ENCODE measurements around the gene MSL3B.

Gene MSL3B

DNA sequence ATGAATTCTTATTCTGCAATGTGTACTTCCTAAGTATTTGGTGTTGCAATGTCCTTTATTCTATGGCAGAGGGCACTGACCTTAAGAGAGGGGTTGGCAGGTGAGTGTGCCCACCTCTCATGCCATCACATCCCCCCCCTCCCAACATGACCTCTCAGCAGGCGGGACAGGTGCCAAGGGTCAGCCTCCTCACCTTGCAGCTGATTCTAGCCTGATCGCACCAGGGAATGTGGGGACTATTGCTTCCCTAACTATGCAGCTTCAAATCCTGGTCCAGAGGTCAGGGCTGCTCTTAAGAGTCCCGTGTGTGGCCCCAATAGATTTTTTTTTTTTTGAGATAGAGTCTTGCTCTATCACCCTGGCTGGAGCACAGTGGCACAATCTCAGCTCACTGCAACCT, 23.4 kb downstream of the MSL3B start:
- Mint-ChIP-seq H3K27ac (ENCODE audit: unreplicated experiment) (no peak overlapping the region), H3K4me3 (ENCODE audit: unreplicated experiment) (no peak overlapping the region), H3K36me3 (ENCODE audit: low read depth, unreplicated experiment) (peaks cover 29% of the 10 kb centered on the region), H3K4me1 (ENCODE audit: unreplicated experiment) (peaks cover 2% of the 10 kb centered on the region), H3K9me3 (ENCODE audit: unreplicated experiment) (no peaks in the 10 kb centered on the region), H3K27me3 (ENCODE audit: unreplicated experiment) (no peaks in the 10 kb centered on the region)
- TF ChIP-seq, protein P1, sequence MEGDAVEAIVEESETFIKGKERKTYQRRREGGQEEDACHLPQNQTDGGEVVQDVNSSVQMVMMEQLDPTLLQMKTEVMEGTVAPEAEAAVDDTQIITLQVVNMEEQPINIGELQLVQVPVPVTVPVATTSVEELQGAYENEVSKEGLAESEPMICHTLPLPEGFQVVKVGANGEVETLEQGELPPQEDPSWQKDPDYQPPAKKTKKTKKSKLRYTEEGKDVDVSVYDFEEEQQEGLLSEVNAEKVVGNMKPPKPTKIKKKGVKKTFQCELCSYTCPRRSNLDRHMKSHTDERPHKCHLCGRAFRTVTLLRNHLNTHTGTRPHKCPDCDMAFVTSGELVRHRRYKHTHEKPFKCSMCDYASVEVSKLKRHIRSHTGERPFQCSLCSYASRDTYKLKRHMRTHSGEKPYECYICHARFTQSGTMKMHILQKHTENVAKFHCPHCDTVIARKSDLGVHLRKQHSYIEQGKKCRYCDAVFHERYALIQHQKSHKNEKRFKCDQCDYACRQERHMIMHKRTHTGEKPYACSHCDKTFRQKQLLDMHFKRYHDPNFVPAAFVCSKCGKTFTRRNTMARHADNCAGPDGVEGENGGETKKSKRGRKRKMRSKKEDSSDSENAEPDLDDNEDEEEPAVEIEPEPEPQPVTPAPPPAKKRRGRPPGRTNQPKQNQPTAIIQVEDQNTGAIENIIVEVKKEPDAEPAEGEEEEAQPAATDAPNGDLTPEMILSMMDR (IDR thresholded peaks at IDR 0.05; ENCODE audit: unreplicated experiment): no peak
- no peak for DNase-seq (ENCODE audit: low spot score)

DNA sequence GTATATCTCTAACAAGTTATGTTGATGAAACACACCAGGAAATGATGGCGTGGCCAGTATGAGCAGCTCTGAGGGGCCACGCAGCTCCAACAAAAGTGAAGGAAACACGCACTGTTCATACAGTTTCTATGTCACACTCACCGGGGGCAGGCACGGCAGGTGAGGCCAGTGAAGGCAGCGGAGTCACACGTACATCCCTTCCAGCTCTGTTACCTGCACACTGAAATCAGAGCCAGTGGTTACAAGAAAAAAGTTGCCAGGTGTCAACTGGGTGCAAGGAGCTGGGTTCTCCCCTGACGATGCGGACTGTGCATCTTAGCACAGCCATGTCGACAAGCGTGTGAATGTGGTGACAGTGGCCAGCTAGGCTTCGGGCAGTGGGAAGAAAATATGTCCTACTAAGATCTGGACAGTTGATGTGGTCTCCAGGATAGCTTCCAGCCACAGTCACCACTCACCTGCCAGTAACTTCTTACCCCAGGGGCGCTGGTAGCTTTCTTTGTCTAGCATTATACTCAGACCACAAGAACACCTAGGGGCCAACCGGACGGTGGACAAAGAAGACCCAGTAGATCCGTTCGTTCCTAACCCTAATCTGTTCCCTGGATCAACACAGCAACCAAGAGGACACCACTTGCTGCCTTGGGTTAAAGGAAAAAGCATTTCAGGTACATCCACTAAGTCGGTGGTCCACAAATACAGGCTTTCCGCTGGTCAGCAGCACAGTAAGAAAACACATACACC, 23.9 kb downstream of the MSL3B start:
- Mint-ChIP-seq H3K27ac (ENCODE audit: unreplicated experiment) (no peak overlapping the region), H3K36me3 (ENCODE audit: low read depth, unreplicated experiment) (peaks cover 32% of the 10 kb centered on the region), H3K27me3 (ENCODE audit: unreplicated experiment) (no peaks in the 10 kb centered on the region), H3K4me1 (ENCODE audit: unreplicated experiment) (no peaks in the 10 kb centered on the region), H3K4me3 (ENCODE audit: unreplicated experiment) (no peak overlapping the region), H3K9me3 (ENCODE audit: unreplicated experiment) (no peaks in the 10 kb centered on the region)
- no peak for DNase-seq (ENCODE audit: low spot score)
- TF ChIP-seq, protein P1 (IDR thresholded peaks at IDR 0.05; ENCODE audit: unreplicated experiment): no peak

DNA sequence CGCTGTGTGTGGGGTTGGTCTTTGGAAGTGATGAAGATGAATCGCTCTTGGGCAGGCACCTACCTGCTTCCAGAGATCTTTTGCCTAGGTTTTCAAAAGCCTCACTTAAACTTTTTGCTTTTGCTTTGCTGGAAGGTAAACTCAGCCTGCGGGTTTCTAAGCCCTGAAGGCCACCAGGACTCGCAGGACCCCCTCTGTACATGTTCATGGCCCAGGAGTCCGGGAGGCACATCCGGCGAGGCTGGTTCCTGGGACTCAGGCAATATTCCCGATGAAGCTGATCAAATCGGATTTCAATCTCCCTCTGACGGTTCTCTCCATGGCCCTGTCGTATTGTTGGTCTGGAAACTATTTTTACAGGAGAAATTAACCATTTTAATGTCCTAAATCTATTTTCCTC, 27.0 kb downstream of the MSL3B start:
- no peak for DNase-seq (ENCODE audit: low spot score)
- TF ChIP-seq, protein P1 (IDR thresholded peaks at IDR 0.05; ENCODE audit: unreplicated experiment): no peak
- Mint-ChIP-seq H3K27ac (ENCODE audit: unreplicated experiment) (no peak overlapping the region), H3K9me3 (ENCODE audit: unreplicated experiment) (no peaks in the 10 kb centered on the region), H3K4me3 (ENCODE audit: unreplicated experiment) (no peak overlapping the region), H3K36me3 (ENCODE audit: low read depth, unreplicated experiment) (peaks cover 35% of the 10 kb centered on the region), H3K4me1 (ENCODE audit: unreplicated experiment) (no peaks in the 10 kb centered on the region), H3K27me3 (ENCODE audit: unreplicated experiment) (peaks cover 2% of the 10 kb centered on the region)

DNA sequence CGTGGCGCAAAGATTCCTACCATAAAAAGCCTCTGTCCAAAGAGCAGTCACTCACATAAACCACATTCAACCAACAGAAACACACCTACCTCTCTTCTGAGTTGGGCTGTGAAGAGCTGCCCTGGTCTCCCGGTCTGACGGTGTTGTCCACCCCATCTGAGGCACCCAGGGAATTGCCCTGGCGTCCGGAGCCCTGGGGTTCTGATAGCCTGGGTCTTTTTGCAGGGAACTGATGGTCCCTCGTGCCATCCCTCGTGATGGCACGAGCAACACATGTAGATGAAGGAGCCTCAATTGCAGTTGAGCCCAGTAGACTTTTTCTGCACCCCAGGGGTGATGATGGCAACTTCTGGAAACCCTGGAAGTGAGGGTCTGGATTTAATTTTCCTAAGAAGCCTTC, 27.7 kb downstream of the MSL3B start:
- TF ChIP-seq, protein P1 (IDR thresholded peaks at IDR 0.05; ENCODE audit: unreplicated experiment): no peak
- Mint-ChIP-seq H3K36me3 (ENCODE audit: low read depth, unreplicated experiment) (peaks cover 32% of the 10 kb centered on the region), H3K4me1 (ENCODE audit: unreplicated experiment) (no peaks in the 10 kb centered on the region), H3K9me3 (ENCODE audit: unreplicated experiment) (no peaks in the 10 kb centered on the region), H3K27ac (ENCODE audit: unreplicated experiment) (no peak overlapping the region), H3K4me3 (ENCODE audit: unreplicated experiment) (no peak overlapping the region), H3K27me3 (ENCODE audit: unreplicated experiment) (peaks cover 2% of the 10 kb centered on the region)
- no peak for DNase-seq (ENCODE audit: low spot score)

DNA sequence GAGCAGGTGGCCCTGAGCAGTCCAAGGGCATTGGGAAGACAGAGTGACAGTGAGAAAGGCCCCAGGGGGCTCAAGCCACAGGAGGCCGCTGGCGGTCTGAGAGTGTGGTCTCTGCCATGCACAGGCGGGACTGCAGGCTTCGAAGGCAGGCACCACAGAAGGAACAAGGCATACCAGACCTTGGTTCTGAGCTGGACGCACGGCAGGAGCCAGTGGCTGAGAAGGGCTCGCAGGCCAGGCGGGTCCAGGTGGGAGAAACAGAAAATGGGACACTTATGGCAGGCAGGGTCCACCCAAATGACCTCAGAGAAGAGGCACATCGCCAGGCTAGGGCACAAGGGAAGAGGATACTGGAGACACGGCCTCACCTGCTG, 28.8 kb downstream of the MSL3B start:
- no peak overlapping the region for H3K4me3 Mint-ChIP-seq (ENCODE audit: unreplicated experiment)
- no peaks in the 10 kb centered on the region for H3K4me1 Mint-ChIP-seq (ENCODE audit: unreplicated experiment)
- no peaks in the 10 kb centered on the region for H3K9me3 Mint-ChIP-seq (ENCODE audit: unreplicated experiment)
- H3K36me3 Mint-ChIP-seq (ENCODE audit: low read depth, unreplicated experiment): peaks cover 32% of the 10 kb centered on the region
- H3K27me3 Mint-ChIP-seq (ENCODE audit: unreplicated experiment): peaks cover 4% of the 10 kb centered on the region
- TF ChIP-seq, protein P1 (IDR thresholded peaks at IDR 0.05; ENCODE audit: unreplicated experiment): no peak
- no peak for DNase-seq (ENCODE audit: low spot score)
- H3K27ac Mint-ChIP-seq (ENCODE audit: unreplicated experiment): no peak overlapping the region

All from endothelial cell (in vitro differentiated cells).